K562 (cell line): ENCODE measurements around the gene DUSP16. TPM values are rescaled to one million over a fixed set of nuclear protein-coding genes. Genes with fewer than 3 reads are reported as not detected.

Experiments used
- ATAC-seq: fragments of 200-7000 bp; cut with Tn5 transposase; 3 replicates; pipeline ENCODE4 v1.9.1; 2020; ENCODE audit warnings: moderate library complexity
- BruUV-seq: library from RNA; stranded (reverse); fragments of 400-500 nt; replicated peaks from 2 replicates; lab custom pipeline; 2021; lab: Mats Ljungman, UMichigan
- CTCF ChIA-PET: fragments of 300-600 bp; formaldehyde crosslinking; extraction: SDS; loops from one replicate; lab custom pipeline; 2021; ENCODE audit warnings: low intra/inter-chr PET ratio; lab: Yijun Ruan, JAX
- POLR2A ChIA-PET: fragments of 300-600, 350-650 bp; sonication (Branson Sonifier 250); formaldehyde crosslinking; extraction: SDS; loops from one replicate; lab custom pipeline; 2021; ENCODE audit warnings: antibody characterized with exemption, inconsistent platforms; lab: Yijun Ruan, JAX
- DNase-seq, 4 experiments: peaks; one replicate each; pipeline versions ENCODE4 v3.0.0 to v3.0.0-alpha.2; 2011 to 2018; ENCODE audit warnings: low spot score in 3 of 4, mixed read lengths in 3 of 4; ENCODE audit errors: extremely low read depth in 1 of 4
- FAIRE-seq: peaks from 2 replicates; lab custom pipeline; 2011; peaks lifted over from hg19 to GRCh38; lab: Jason Lieb, UNC
- H2AFZ ChIP-seq: 2 replicates; pipeline ENCODE4 v1.6.0; 2011; ENCODE audit warnings: low read depth, low read length, control low read depth, inconsistent platforms
- H3K27ac ChIP-seq: fragments of 200-600 bp; 3 replicates; pipeline ENCODE4 v1.8.0; 2011; ENCODE audit warnings: low read depth, mild to moderate bottlenecking, control low read depth, inconsistent platforms, low read length, moderate library complexity, mixed read lengths; ENCODE audit errors: extremely low read depth
- H3K27me3 ChIP-seq, 2 experiments: fragments of 300-600 bp in 1 of 2; 2 replicates in 1 of 2; 3 replicates in 1 of 2; pipeline versions ENCODE4 v1.6.0 to v1.8.0; 2011; ENCODE audit warnings: inconsistent platforms in 2 of 2, low read length in 2 of 2, mild to moderate bottlenecking in 1 of 2, mixed read lengths in 1 of 2, moderate library complexity in 1 of 2; ENCODE audit not compliant: control insufficient read depth in 2 of 2, insufficient read depth in 2 of 2
- H3K36me3 ChIP-seq: fragments of 300-600 bp; 3 replicates; pipeline ENCODE4 v1.8.0; 2011; ENCODE audit warnings: mild to moderate bottlenecking, low read length, inconsistent platforms; ENCODE audit not compliant: control insufficient read depth, insufficient read depth
- H3K4me1 ChIP-seq, 2 experiments: fragments of 200-600 bp in 1 of 2; replicated peaks in 1 of 2; 2 replicates in 1 of 2; 3 replicates in 1 of 2; pipeline versions ENCODE4 v1.5.1 to v1.8.0; 2011; ENCODE audit warnings: inconsistent platforms in 2 of 2, low read length in 2 of 2, mild to moderate bottlenecking in 1 of 2, mixed read lengths in 1 of 2, moderate library complexity in 1 of 2; ENCODE audit not compliant: control insufficient read depth in 2 of 2, insufficient read depth in 2 of 2
- H3K4me2 ChIP-seq: 2 replicates; pipeline ENCODE4 v1.6.1; 2011; ENCODE audit warnings: low read length, control low read depth, inconsistent platforms, mixed read lengths; ENCODE audit not compliant: insufficient read depth
- H3K4me3 ChIP-seq: fragments of 200-600 bp; sonication (generic), shearing (Covaris generic); 2 replicates; pipeline ENCODE4 v1.5.1; 2016; ENCODE audit warnings: control low read depth, inconsistent platforms
- H3K79me2 ChIP-seq: fragments of 200-600 bp; 3 replicates; pipeline ENCODE4 v1.8.0; 2011; ENCODE audit warnings: low read length, inconsistent platforms; ENCODE audit not compliant: control insufficient read depth, insufficient read depth
- H3K9ac ChIP-seq, 2 experiments: 2 replicates each; pipeline versions ENCODE4 v1.6.0 to v1.6.1; 2011; ENCODE audit warnings: low read depth in 2 of 2, low read length in 2 of 2, control low read depth in 1 of 2, inconsistent platforms in 1 of 2, mild to moderate bottlenecking in 1 of 2, mixed read lengths in 1 of 2; ENCODE audit not compliant: insufficient read depth in 1 of 2
- H3K9me1 ChIP-seq: one replicate; pipeline ENCODE4 v1.6.0; 2011; ENCODE audit warnings: inconsistent platforms, mild to moderate bottlenecking, low read length, moderate library complexity; ENCODE audit not compliant: control insufficient read depth, insufficient read depth
- H3K9me3 ChIP-seq: replicated peaks from 2 replicates; pipeline ENCODE4 v1.5.1; 2011; ENCODE audit warnings: low read depth, low read length, inconsistent platforms; ENCODE audit not compliant: control insufficient read depth, insufficient read depth
- H4K20me1 ChIP-seq: replicated peaks from 2 replicates; pipeline ENCODE4 v1.6.1; 2011; ENCODE audit warnings: low read length, inconsistent platforms, mixed read lengths; ENCODE audit not compliant: control insufficient read depth, insufficient read depth
- COPS2 ChIP-seq: fragments of 450-650 bp; conservative IDR thresholded peaks from 2 replicates; pipeline ENCODE4 v1.6.1; 2016; ENCODE audit warnings: mild to moderate bottlenecking, moderate library complexity
- E2F6 ChIP-seq, 2 experiments: IDR thresholded peaks; 2 replicates each; pipeline ENCODE4 v1.6.1; 2011; ENCODE audit warnings: borderline replicate concordance in 1 of 2, control low read depth in 1 of 2, low read depth in 1 of 2, low read length in 1 of 2, mild to moderate bottlenecking in 1 of 2, mixed read lengths in 1 of 2, moderate library complexity in 1 of 2; ENCODE audit not compliant: insufficient read depth in 1 of 2, insufficient read length in 1 of 2, poor library complexity in 1 of 2, severe bottlenecking in 1 of 2; ENCODE audit errors: extremely low read depth in 1 of 2
- FOSL1 ChIP-seq: fragments of 200-800 bp; sonication (Bioruptor generic); conservative IDR thresholded peaks from 2 replicates; pipeline ENCODE4 v1.6.1; 2016; ENCODE audit warnings: missing genetic modification characterization, missing compliant biosample characterization
- FOXJ2 ChIP-seq: fragments of 200-800 bp; sonication (Bioruptor generic); IDR thresholded peaks from 2 replicates; pipeline ENCODE4 v1.6.1; 2016; ENCODE audit warnings: missing genetic modification characterization, missing compliant biosample characterization
- HLTF ChIP-seq: fragments of 450-650 bp; IDR thresholded peaks from 2 replicates; pipeline ENCODE4 v1.6.1; 2016
- KLF1 ChIP-seq: fragments of 450-650 bp; IDR thresholded peaks from 2 replicates; pipeline ENCODE4 v1.6.1; 2016; ENCODE audit warnings: missing genetic modification characterization, missing compliant biosample characterization
- OTX1 ChIP-seq: fragments of 450-650 bp; formaldehyde crosslinking; IDR thresholded peaks from 2 replicates; pipeline ENCODE4 v1.4.0; 2022; ENCODE audit warnings: mild to moderate bottlenecking
- PHTF2 ChIP-seq: fragments of 250-450 bp; sonication (Bioruptor Pico); IDR thresholded peaks from 2 replicates; pipeline ENCODE4 v1.5.0; 2021; ENCODE audit warnings: mild to moderate bottlenecking
- POU5F1 ChIP-seq: fragments of 150-350 bp; IDR thresholded peaks from 2 replicates; pipeline ENCODE4 v1.6.1; 2014; ENCODE audit warnings: borderline replicate concordance, low read length, low read depth, mild to moderate bottlenecking; ENCODE audit not compliant: partially characterized antibody
- SMARCA4 ChIP-seq: fragments of 450-650 bp; IDR thresholded peaks from 2 replicates; pipeline ENCODE4 v1.6.1; 2016
- ZNF354B ChIP-seq: fragments of 250-450 bp; sonication (Bioruptor Pico); IDR thresholded peaks from 2 replicates; pipeline ENCODE4 v1.4.0; 2020
- ZNF766 ChIP-seq: fragments of 200-800 bp; sonication (Bioruptor generic); conservative IDR thresholded peaks from 2 replicates; pipeline ENCODE4 v1.6.1; 2016; ENCODE audit warnings: missing genetic modification characterization, missing compliant biosample characterization
- WGBS: fragments of 100-300 bp; shearing (Covaris generic); methylation state at CpG from one replicate; pipeline ENCODE4 v1.1.6; 2016; ENCODE audit warnings: low coverage, mixed read lengths; ENCODE audit not compliant: insufficient coverage; ENCODE audit errors: missing lambda C conversion rate; 5-methylcytosine and 5-hydroxymethylcytosine counted together
- in situ Hi-C: fragments of 300-500 bp; cut with MboI; formaldehyde crosslinking; loops from 4 replicates; pipeline ENCODE4 v1.15.0; 2018; ENCODE audit warnings: inconsistent platforms, mixed read lengths
- intact Hi-C: fragments of 100-400 bp; cut with micrococcal nuclease; formaldehyde crosslinking; loops from 2 replicates; pipeline ENCODE4 v1.14.2; 2022
- polyA plus RNA-seq, 8 experiments: library from polyadenylated mRNA; depleted of rRNA in 4 of 8; stranded (reverse) in 5 of 8; unstranded in 3 of 8; fragments of >200 nt; fragmentation: Nextera tagmentation in 2 of 8; fragmentation: Illumina TruSeq in 1 of 8; extraction: Ambion mirVana in 2 of 8; extraction: Trizol in 1 of 8; gene quantifications; 2 replicates each; pipeline versions ENCODE4 v1.2.1 to v1.2.3, GENCODE V29; 2011 to 2014; ENCODE audit warnings: inconsistent platforms in 1 of 8, missing spikeins in 1 of 8
- total RNA-seq, 7 experiments: library from RNA; depleted of rRNA in 6 of 7; stranded (reverse); fragments of >200 nt in 6 of 7; fragmentation: Illumina TruSeq in 2 of 7; extraction: Trizol in 2 of 7; gene quantifications; 2 replicates each; pipeline versions ENCODE4 v1.2.1 to v1.2.3, GENCODE V29; 2011 to 2021; ENCODE audit warnings: low replicate concordance in 1 of 7
- TF ChIP-seq, protein P1 (sequence below): sonication (generic); formaldehyde crosslinking; IDR thresholded peaks from 2 replicates; pipeline ENCODE4 v1.8.0; 2022; ENCODE audit warnings: mild to moderate bottlenecking, missing genetic modification reagents
- TF ChIP-seq, protein P2 (sequence below): sonication (generic); formaldehyde crosslinking; IDR thresholded peaks from 2 replicates; pipeline ENCODE4 v1.8.0; 2022; ENCODE audit warnings: mild to moderate bottlenecking, missing genetic modification reagents
- TF ChIP-seq, protein P3 (sequence below), 2 experiments: IDR thresholded peaks; 2 replicates each; pipeline ENCODE4 v1.6.1; 2012; ENCODE audit warnings: improper control_type of control experiment in 2 of 2, low read depth in 2 of 2, low read length in 2 of 2, borderline replicate concordance in 1 of 2

The DUSP16 gene
- total and polyA plus RNA-seq, 9 of the 15 experiments (the other 6 are each of a cell fraction or from before 2014, with no cell fraction given), result 0.70 to 12.3 (median 5.7) TPM

DNA sequence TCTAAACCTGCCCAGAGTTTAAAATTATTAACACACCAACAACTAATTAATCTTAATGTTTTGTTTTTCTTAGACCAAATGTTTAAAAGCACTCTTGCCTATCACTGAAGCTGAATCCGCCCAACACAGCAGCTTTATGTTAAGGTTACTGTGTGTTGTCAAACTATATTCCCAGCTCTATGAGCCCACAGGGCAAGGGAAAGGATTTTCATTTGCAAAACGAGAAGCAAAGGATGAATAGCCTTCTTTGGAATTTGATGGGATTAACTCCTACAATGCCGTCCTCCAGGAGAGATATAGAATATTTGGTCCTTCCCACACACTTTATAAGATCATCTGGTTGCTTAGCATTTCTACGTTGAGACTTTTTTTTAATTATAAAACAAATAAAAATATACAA lies 43.7 kb downstream of the DUSP16 start:
- BruUV-seq, result no TSS peak
- ATAC-seq (no peak), FAIRE-seq (no peak), DNase-seq (no peak)
- H3K27ac ChIP-seq, result no peak overlapping the region
- H3K4me1 ChIP-seq, result no peaks in the 10 kb centered on the region
- in situ Hi-C loops, result no loop called here
- H3K9ac ChIP-seq, result no peak overlapping the region
- H3K9me3 ChIP-seq, result no peaks in the 10 kb centered on the region
- H3K4me3 ChIP-seq, result no peak overlapping the region
- CTCF ChIA-PET, result no interaction called here
- 65% methylated on average over 4 of the region's 4 CpGs for WGBS
- peaks cover 19% of the 10 kb centered on the region; the same call in 1 of the 3 replicates for H3K36me3 ChIP-seq
- POLR2A ChIA-PET, result interaction anchor here (1.0 to 1.5 kb wide), 2 partner anchors 13 to 14 kb away, joined by 3 to 7 read pairs; no protein-coding TSS in a partner anchor
- no peaks in the 10 kb centered on the region for H3K79me2 ChIP-seq
- no peaks in the 10 kb centered on the region for H3K9me1 ChIP-seq
- intact Hi-C loops, result no loop called here
- no peak overlapping the region for H2AFZ ChIP-seq
- H3K4me2 ChIP-seq, result no peak overlapping the region
- TF ChIP-seq HLTF (no peak), ZNF354B (CRISPR knock-in tag) (no peak), KLF1 (tag) (no peak), PHTF2 (CRISPR knock-in tag) (no peak), FOXJ2 (no peak), COPS2 (no peak), ZNF766 (CRISPR knock-in tag) (no peak), E2F6 (IDR thresholded peaks at IDR 0.05; ENCODE audit: borderline replicate concordance in 1 of 2, extremely low read depth in 1 of 2, insufficient read depth in 1 of 2, insufficient read length in 1 of 2, low read depth in 1 of 2, low read length in 1 of 2, poor library complexity in 1 of 2, severe bottlenecking in 1 of 2) (no peak), OTX1 (CRISPR knock-in tag) (no peak), FOSL1 (no peak), SMARCA4 (no peak), POU5F1 (no peak)
- TF ChIP-seq, protein P1, sequence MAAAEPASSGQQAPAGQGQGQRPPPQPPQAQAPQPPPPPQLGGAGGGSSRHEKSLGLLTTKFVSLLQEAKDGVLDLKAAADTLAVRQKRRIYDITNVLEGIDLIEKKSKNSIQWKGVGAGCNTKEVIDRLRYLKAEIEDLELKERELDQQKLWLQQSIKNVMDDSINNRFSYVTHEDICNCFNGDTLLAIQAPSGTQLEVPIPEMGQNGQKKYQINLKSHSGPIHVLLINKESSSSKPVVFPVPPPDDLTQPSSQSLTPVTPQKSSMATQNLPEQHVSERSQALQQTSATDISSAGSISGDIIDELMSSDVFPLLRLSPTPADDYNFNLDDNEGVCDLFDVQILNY (CRISPR knock-in tag), result no peak
- TF ChIP-seq, protein P2, sequence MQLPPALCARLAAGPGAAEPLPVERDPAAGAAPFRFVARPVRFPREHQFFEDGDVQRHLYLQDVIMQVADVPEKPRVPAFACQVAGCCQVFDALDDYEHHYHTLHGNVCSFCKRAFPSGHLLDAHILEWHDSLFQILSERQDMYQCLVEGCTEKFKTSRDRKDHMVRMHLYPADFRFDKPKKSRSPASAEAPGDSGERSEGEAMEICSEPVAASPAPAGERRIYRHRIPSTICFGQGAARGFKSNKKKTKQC (CRISPR knock-in tag), result no peak
- TF ChIP-seq, protein P3, sequence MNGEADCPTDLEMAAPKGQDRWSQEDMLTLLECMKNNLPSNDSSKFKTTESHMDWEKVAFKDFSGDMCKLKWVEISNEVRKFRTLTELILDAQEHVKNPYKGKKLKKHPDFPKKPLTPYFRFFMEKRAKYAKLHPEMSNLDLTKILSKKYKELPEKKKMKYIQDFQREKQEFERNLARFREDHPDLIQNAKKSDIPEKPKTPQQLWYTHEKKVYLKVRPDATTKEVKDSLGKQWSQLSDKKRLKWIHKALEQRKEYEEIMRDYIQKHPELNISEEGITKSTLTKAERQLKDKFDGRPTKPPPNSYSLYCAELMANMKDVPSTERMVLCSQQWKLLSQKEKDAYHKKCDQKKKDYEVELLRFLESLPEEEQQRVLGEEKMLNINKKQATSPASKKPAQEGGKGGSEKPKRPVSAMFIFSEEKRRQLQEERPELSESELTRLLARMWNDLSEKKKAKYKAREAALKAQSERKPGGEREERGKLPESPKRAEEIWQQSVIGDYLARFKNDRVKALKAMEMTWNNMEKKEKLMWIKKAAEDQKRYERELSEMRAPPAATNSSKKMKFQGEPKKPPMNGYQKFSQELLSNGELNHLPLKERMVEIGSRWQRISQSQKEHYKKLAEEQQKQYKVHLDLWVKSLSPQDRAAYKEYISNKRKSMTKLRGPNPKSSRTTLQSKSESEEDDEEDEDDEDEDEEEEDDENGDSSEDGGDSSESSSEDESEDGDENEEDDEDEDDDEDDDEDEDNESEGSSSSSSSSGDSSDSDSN (IDR thresholded peaks at IDR 0.05; ENCODE audit: borderline replicate concordance in 1 of 2, low read depth in 2 of 2, low read length in 2 of 2), result no peak
- H4K20me1 ChIP-seq, result no peaks in the 10 kb centered on the region
- H3K27me3 ChIP-seq, result no peaks in the 10 kb centered on the region
